ENCODE measurements around the gene AP2A1. TPM values are rescaled to one million over a fixed set of nuclear protein-coding genes. Genes with fewer than 3 reads are reported as not detected.

AP2A1 gene
- polyA plus RNA-seq, 2 of the 4 experiments (the other 2 are of a cell fraction), result 36.6 to 58.6 TPM

- no peak for FAIRE-seq
- CTCF ChIA-PET, result interaction anchor here (1.3 kb wide), 1 partner anchor 7 kb away, joined by 4 read pairs; no protein-coding TSS in a partner anchor
- Histone ChIP-seq H3K27ac (no peak overlapping the region), H3K4me2 (no peak overlapping the region), H3K9me3 (no peaks in the 10 kb centered on the region), H3K4me3 (no peak overlapping the region), H3K4me1 (peaks cover 14% of the 10 kb centered on the region; the same call in 2 of the 3 replicates)
- no peak for DNase-seq (ENCODE audit: low read depth in 1 of 2, low spot score in 1 of 2)
- WGBS (ENCODE audit: missing lambda C conversion rate), result 86% methylated on average over 10 of the region's 10 CpGs
- TF ChIP-seq FOSL2 (IDR thresholded peaks at IDR 0.05) (no peak), FOSL2 (CRISPR knock-in tag; IDR thresholded peaks at IDR 0.05) (no peak), HOXB13 (CRISPR knock-in tag; IDR thresholded peaks at IDR 0.05; ENCODE audit: low read depth) (no peak), GATA3 (IDR thresholded peaks at IDR 0.05; ENCODE audit: borderline replicate concordance) (no peak), MAX (IDR thresholded peaks at IDR 0.05) (no peak), JUNB (IDR thresholded peaks at IDR 0.05) (no peak), MYC (IDR thresholded peaks at IDR 0.05; ENCODE audit: borderline replicate concordance, low read length) (no peak), HOXA7 (CRISPR knock-in tag; IDR thresholded peaks at IDR 0.05) (no peak), HDAC2 (IDR thresholded peaks at IDR 0.05) (no peak), KDM5A (IDR thresholded peaks at IDR 0.05) (no peak), POLR2A (IDR thresholded peaks at IDR 0.05; ENCODE audit: low read length) (no peak), FOXS1 (CRISPR knock-in tag; IDR thresholded peaks at IDR 0.05) (no peak), RCOR1 (IDR thresholded peaks at IDR 0.05; ENCODE audit: low read depth, low read length) (no peak), E2F6 (IDR thresholded peaks at IDR 0.05; ENCODE audit: borderline replicate concordance, low read depth) (no peak), TP53 (CRISPR knock-in tag; IDR thresholded peaks at IDR 0.05) (no peak), RARB (CRISPR knock-in tag; IDR thresholded peaks at IDR 0.05) (no peak), EHMT2 (IDR thresholded peaks at IDR 0.05; ENCODE audit: low read depth) (no peak), CEBPB (IDR thresholded peaks at IDR 0.05) (no peak)
- TF ChIP-seq, protein P1, sequence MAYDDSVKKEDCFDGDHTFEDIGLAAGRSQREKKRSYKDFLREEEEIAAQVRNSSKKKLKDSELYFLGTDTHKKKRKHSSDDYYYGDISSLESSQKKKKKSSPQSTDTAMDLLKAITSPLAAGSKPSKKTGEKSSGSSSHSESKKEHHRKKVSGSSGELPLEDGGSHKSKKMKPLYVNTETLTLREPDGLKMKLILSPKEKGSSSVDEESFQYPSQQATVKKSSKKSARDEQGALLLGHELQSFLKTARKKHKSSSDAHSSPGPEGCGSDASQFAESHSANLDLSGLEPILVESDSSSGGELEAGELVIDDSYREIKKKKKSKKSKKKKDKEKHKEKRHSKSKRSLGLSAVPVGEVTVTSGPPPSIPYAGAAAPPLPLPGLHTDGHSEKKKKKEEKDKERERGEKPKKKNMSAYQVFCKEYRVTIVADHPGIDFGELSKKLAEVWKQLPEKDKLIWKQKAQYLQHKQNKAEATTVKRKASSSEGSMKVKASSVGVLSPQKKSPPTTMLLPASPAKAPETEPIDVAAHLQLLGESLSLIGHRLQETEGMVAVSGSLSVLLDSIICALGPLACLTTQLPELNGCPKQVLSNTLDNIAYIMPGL (CRISPR knock-in tag; IDR thresholded peaks at IDR 0.05; ENCODE audit: borderline replicate concordance), result no peak
- TF ChIP-seq, protein P2, sequence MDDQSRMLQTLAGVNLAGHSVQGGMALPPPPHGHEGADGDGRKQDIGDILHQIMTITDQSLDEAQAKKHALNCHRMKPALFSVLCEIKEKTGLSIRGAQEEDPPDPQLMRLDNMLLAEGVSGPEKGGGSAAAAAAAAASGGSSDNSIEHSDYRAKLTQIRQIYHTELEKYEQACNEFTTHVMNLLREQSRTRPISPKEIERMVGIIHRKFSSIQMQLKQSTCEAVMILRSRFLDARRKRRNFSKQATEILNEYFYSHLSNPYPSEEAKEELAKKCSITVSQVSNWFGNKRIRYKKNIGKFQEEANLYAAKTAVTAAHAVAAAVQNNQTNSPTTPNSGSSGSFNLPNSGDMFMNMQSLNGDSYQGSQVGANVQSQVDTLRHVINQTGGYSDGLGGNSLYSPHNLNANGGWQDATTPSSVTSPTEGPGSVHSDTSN (IDR thresholded peaks at IDR 0.05), result no peak
- no peak for ATAC-seq
- POLR2A ChIA-PET, result interaction anchor here (0.7 kb wide), 1 partner anchor 993 kb away, joined by 7 read pairs; no protein-coding TSS in a partner anchor
These were observed 22.1 kb downstream of the AP2A1 start for GRCh38 chr19:49788857-49789256.

DNA sequence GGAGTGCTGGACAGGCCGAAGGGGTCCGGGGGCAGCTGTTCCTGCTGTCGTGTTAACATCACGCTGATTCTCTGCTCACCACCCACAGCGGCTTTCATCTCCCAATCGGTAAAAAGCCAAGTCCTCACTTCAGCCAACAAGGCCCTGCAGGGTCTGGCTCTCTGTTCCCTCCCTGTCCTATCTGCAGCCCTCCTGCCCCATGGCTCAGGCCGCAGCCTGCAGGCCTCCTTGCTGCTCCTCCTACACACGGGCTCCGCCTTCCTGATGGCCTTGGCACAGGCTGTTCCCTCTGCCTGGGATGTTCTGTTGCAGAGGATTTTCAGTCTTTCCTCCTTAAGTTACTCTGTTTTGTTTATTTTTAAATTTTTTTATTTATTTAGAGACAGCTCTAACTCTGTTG, 24.1 kb downstream of the AP2A1 start:
- ChIA-PET POLR2A (no interaction called here), CTCF (interaction anchor here (1.0 kb wide), 1 partner anchor 220 kb away, joined by 3 read pairs; no protein-coding TSS in a partner anchor)
- H3K4me3 ChIP-seq, result no peak overlapping the region
- H3K4me1 ChIP-seq, result peaks cover 14% of the 10 kb centered on the region; the same call in 2 of the 3 replicates
- ATAC-seq, result peak in 1 of 2 experiments; percentile 38; a peak in 2 of 6 replicates
- FAIRE-seq, result no peak
- WGBS (ENCODE audit: missing lambda C conversion rate), result 90% methylated on average over 9 of the region's 9 CpGs
- no peak for DNase-seq (ENCODE audit: low read depth in 1 of 2, low spot score in 1 of 2)
- no peak for TF ChIP-seq HOXB13 (CRISPR knock-in tag; IDR thresholded peaks at IDR 0.05; ENCODE audit: low read depth)
- TF ChIP-seq BCL3 (IDR thresholded peaks at IDR 0.05), result no peak
- TF ChIP-seq PHF8 (IDR thresholded peaks at IDR 0.05; ENCODE audit: borderline replicate concordance, low read depth), result no peak
- TF ChIP-seq ESRRA (IDR thresholded peaks at IDR 0.05; ENCODE audit: borderline replicate concordance, low read length), result no peak
- TF ChIP-seq E2F6 (IDR thresholded peaks at IDR 0.05; ENCODE audit: borderline replicate concordance, low read depth), result no peak
- no peak for TF ChIP-seq CBX8 (IDR thresholded peaks at IDR 0.05)
- no peak for TF ChIP-seq KDM5A (IDR thresholded peaks at IDR 0.05)
- no peak for TF ChIP-seq NFE2L2 (conservative IDR thresholded peaks at IDR 0.05; ENCODE audit: low read length)
- TF ChIP-seq CHD2 (IDR thresholded peaks at IDR 0.05; ENCODE audit: low read length, partially characterized antibody), result no peak
- no peak for TF ChIP-seq NR3C1 (IDR thresholded peaks at IDR 0.05)
- no peak for TF ChIP-seq RCOR1 (IDR thresholded peaks at IDR 0.05; ENCODE audit: low read depth, low read length)
- no peaks in the 10 kb centered on the region for H3K9me3 ChIP-seq
- no peak overlapping the region for H3K4me2 ChIP-seq
- H3K27ac ChIP-seq, result no peak overlapping the region; a peak in 1 of 6 replicates

Measured in A549 (cell line).